Left lung (tissue), 10 donors: ENCODE results near the gene GALNT17. TPM values are rescaled to one million over a fixed set of nuclear protein-coding genes. Genes with fewer than 3 reads are reported as not detected.
A peak's percentile ranks its signal among the peaks of the same experiment; 100 is the strongest.
"Not testable (repeated sequence)": the region's sequence is repeated elsewhere in the genome, so short reads cannot be mapped to it uniquely, and the experiment has no call there.

Experiments used
- ATAC-seq: fragments of 200-7000 bp; cut with Tn5 transposase; one replicate; pipeline ENCODE4 v1.9.1; 2020; ENCODE audit warnings: moderate library complexity
- DNase-seq, 4 donors: peaks; one replicate each; pipeline ENCODE4 v3.0.0-alpha.2; 2013 to 2020
- H3K27ac ChIP-seq, 2 donors: fragments of 200-600 bp; sonication (generic) in 1 of 2; one replicate each; pipeline versions ENCODE4 v1.5.0 to v1.8.0; 2020 to 2021
- H3K27me3 ChIP-seq, 2 donors: fragments of 200-600 bp; sonication (generic) in 1 of 2; one replicate each; pipeline versions ENCODE4 v1.5.0 to v1.8.0; 2020 to 2021
- H3K36me3 ChIP-seq, 2 donors: fragments of 200-600 bp; sonication (generic) in 1 of 2; one replicate each; pipeline versions ENCODE4 v1.5.0 to v1.8.0; 2020 to 2021
- H3K4me1 ChIP-seq, 2 donors: fragments of 200-600 bp; one replicate each; pipeline ENCODE4 v1.8.0; 2021
- H3K4me3 ChIP-seq, 2 donors: fragments of 200-600 bp; sonication (generic) in 1 of 2; one replicate each; pipeline versions ENCODE4 v1.5.0 to v1.8.0; 2020 to 2021; ENCODE audit warnings: mild to moderate bottlenecking in 1 of 2
- H3K9me3 ChIP-seq, 2 donors: fragments of 200-600 bp; sonication (generic) in 1 of 2; one replicate each; pipeline versions ENCODE4 v1.5.0 to v1.8.0; 2020 to 2021
- CTCF ChIP-seq, 2 donors: fragments of 200-600 bp; sonication (generic) in 1 of 2; IDR thresholded peaks; one replicate each; pipeline versions ENCODE4 v1.5.0 to v1.8.0; 2021; ENCODE audit warnings: antibody characterized with exemption in 2 of 2
- intact Hi-C, 2 donors: fragments of 100-400 bp; cut with DNase I; formaldehyde crosslinking; loops; one replicate each; pipeline versions ENCODE4 v1.11.2 to v1.14.2; 2022
- polyA plus RNA-seq, 6 donors: library from polyadenylated mRNA; unstranded; fragments of 120-200 nt; gene quantifications; one replicate each; pipeline ENCODE4 v1.2.1, GENCODE V29; 2013; ENCODE audit not compliant: insufficient read length in 6 of 6
- total RNA-seq, 2 donors: library from RNA; stranded (reverse); fragmentation: NEBNext Ultra II Directional; extraction: Animal tissue kit (Norgen Biotek cat#: 25700); gene quantifications; one replicate each; pipeline ENCODE4 v1.2.1, GENCODE V29; 2021
- donor health status: DM: no; HTN: yes; CAD: no.
- donor health status: DM: no; HTN: no; CAD: no.

The GALNT17 gene
- total and polyA plus RNA-seq, 8 donors, result 2.4 to 19.1 (median 9.7) TPM

GRCh38 chr7:71566991-71567390 lies 435.0 kb downstream of the GALNT17 start:
- no peaks in the 10 kb centered on the region for H3K27me3 ChIP-seq
- H3K4me3 ChIP-seq, result no peak overlapping the region
- peaks cover 0 to 3% of the 10 kb centered on the region in 2 donors for H3K9me3 ChIP-seq
- intact Hi-C loops, result no loop called here
- no peak for TF ChIP-seq CTCF (IDR thresholded peaks at IDR 0.05)
- DNase-seq (no peak), ATAC-seq (no peak)
- H3K27ac ChIP-seq, result no peak overlapping the region
- no peaks in the 10 kb centered on the region for H3K4me1 ChIP-seq
- H3K36me3 ChIP-seq, result no peaks in the 10 kb centered on the region

- Histone ChIP-seq H3K4me1 (no peaks in the 10 kb centered on the region), H3K36me3 (no peaks in the 10 kb centered on the region), H3K4me3 (no peak overlapping the region), H3K27me3 (no peaks in the 10 kb centered on the region), H3K9me3 (peaks cover 0 to 3% of the 10 kb centered on the region in 2 donors), H3K27ac (no peak overlapping the region)
- ATAC-seq (peak; percentile 52), DNase-seq (peak in 1 of 4 donors; percentile 18)
- TF ChIP-seq CTCF (IDR thresholded peaks at IDR 0.05), result no peak
- intact Hi-C loops, result no loop called here
Measured at GRCh38 chr7:71574153-71574860, 442.4 kb downstream of the GALNT17 start.

- no peak for DNase-seq
Measured at GRCh38 chr7:71580027-71580426, 448.1 kb downstream of the GALNT17 start.

DNA sequence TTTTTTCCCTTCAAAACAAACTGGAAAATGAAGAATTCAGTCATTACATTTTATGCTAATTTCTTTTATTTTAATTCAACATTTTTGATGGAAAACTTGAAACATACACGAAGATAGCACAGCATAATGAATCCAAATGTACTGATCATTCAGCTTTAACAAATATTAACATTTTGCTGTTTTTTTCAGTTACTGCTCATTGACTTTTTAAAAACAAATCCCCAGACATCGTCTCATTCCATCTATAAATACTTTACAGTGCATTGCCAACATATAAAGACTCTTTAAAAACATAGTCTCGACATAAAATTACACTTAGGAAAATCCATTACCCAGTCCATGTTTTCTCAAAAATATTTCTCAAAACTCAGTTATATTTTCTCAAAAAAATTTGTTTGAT lies 452.3 kb downstream of the GALNT17 start:
- ATAC-seq, result no peak
- Histone ChIP-seq H3K9me3 (peaks cover 0 to 12% of the 10 kb centered on the region in 2 donors), H3K27me3 (no peaks in the 10 kb centered on the region), H3K4me3 (no peak overlapping the region), H3K27ac (no peak overlapping the region), H3K4me1 (no peaks in the 10 kb centered on the region), H3K36me3 (no peaks in the 10 kb centered on the region)
- intact Hi-C loops, result no loop called here
- DNase-seq, result no peak
- TF ChIP-seq CTCF (IDR thresholded peaks at IDR 0.05), result no peak

More at GRCh38 chr7:71580027-71580426, 448.1 kb downstream of the GALNT17 start:
- H3K27me3 ChIP-seq, result no peaks in the 10 kb centered on the region
- H3K4me3 ChIP-seq, result no peak overlapping the region
- no peak for ATAC-seq
- H3K4me1 ChIP-seq, result no peaks in the 10 kb centered on the region
- H3K27ac ChIP-seq, result no peak overlapping the region
- peaks cover 0 to 4% of the 10 kb centered on the region in 2 donors for H3K9me3 ChIP-seq
- TF ChIP-seq CTCF (IDR thresholded peaks at IDR 0.05), result no peak
- intact Hi-C loops, result no loop called here
- no peaks in the 10 kb centered on the region for H3K36me3 ChIP-seq

DNA sequence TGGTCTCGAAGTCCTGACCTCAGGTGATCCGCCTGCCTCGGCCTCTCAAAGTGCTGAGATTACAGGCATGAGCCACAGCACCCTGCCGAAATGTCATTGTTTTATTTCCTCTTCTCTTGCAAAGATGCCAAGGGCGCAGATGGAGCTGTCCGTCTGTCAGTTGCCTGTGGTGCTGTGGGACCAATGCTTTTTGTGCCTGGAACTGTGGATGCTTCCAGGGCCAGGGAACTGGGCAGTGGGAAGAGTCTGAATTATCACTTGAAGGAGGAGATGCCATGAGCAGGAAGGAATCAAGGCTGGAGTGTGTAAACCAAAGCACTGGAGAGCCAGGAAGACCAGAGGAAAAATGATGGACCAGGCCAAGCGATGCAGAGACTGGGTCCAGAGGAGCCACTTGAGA lies 459.9 kb downstream of the GALNT17 start:
- no peak overlapping the region for H3K4me3 ChIP-seq
- H3K27ac ChIP-seq, result no peak overlapping the region
- H3K4me1 ChIP-seq, result no peaks in the 10 kb centered on the region
- intact Hi-C loops, result no loop called here
- H3K36me3 ChIP-seq, result no peaks in the 10 kb centered on the region
- H3K9me3 ChIP-seq, result peaks cover 0 to 8% of the 10 kb centered on the region in 2 donors
- no peak for ATAC-seq
- DNase-seq, result no peak
- TF ChIP-seq CTCF (IDR thresholded peaks at IDR 0.05), result no peak
- no peaks in the 10 kb centered on the region for H3K27me3 ChIP-seq

- ATAC-seq, intact Hi-C loops, H3K4me1 ChIP-seq: not testable (repeated sequence)
Measured at GRCh38 chr7:71592388-71592787, 460.4 kb downstream of the GALNT17 start.

More at GRCh38 chr7:71592388-71592787, 460.4 kb downstream of the GALNT17 start:
- not testable (repeated sequence) for H3K27me3 ChIP-seq, H3K4me3 ChIP-seq, H3K36me3 ChIP-seq, H3K9me3 ChIP-seq, H3K27ac ChIP-seq, DNase-seq
